ENCODE results near the gene MICALL1.

Gene MICALL1

DNA sequence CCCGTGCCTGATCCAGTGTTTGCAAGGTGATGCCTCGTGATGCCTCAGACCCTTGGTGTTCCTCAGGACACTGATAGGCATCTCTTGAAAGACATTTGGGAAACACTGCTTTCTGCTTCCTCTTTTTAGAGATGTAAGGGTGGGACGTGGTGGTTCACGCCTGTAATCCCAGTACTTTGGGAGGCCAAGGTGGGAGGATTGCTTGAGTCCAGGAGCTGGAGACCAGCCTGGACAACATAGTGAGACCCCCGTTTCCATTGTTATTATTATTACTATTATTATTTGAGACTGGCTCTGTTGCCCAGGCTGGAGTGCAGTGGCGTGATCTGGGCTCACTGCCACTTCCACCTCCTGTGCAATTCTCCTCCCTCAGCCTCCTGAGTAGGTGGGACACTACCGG, 84.8 kb downstream of the MICALL1 start:
- Histone ChIP-seq H3K4me3 (ENCODE audit: low read depth in 1 of 2, low read length in 2 of 2) (no peak overlapping the region), H3K9me3 (ENCODE audit: control insufficient read depth in 1 of 2, low read length in 2 of 2) (no peaks in the 10 kb centered on the region), H3K27ac (ENCODE audit: low read length) (no peak overlapping the region), H3K36me3 (ENCODE audit: control insufficient read depth in 1 of 2, insufficient read depth in 2 of 2, low read length in 2 of 2) (peaks cover 0 to 5% of the 10 kb centered on the region in 2 donors), H3K4me1 (ENCODE audit: control insufficient read depth in 1 of 2, insufficient read depth in 2 of 2, low read length in 2 of 2) (no peaks in the 10 kb centered on the region), H3K27me3 (ENCODE audit: low read depth, low read length) (no peaks in the 10 kb centered on the region)

DNA sequence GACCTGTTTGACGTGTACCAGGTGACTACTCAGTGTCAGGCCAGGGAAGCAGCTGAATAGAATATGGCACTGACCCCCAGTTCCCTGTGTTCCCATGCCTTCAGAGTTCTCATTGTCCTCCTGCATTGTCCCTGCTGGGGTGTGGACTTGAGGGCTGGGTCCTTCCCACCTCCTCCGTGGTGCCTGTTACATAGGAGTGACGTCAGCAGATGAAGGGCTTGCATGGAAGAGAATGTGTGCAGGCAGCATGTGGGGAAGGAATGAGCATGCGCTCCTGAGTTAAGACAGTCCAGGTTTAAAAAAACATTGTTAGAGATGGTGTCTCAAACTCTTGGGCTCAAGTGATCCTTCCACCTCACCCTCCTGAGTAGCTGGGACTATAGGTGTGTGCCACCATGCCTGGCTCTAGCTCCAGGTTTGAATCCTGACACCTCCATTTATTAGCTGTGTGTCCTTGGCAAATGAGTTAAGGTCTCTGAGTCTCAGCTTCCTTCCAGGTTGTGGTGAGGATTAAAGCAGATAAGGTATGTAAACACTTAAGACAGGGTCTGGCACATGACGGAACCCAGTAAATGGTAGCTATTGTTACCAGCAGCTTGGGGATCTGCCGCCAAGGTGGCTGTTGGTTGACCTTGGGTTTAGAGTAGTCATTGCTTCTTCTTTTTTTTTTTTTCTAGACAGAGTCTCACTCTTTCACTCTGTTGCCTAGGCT, 85.8 kb downstream of the MICALL1 start:
- Histone ChIP-seq H3K9me3 (ENCODE audit: control insufficient read depth in 1 of 2, low read length in 2 of 2) (no peaks in the 10 kb centered on the region), H3K4me3 (ENCODE audit: low read depth in 1 of 2, low read length in 2 of 2) (no peak overlapping the region), H3K4me1 (ENCODE audit: control insufficient read depth in 1 of 2, insufficient read depth in 2 of 2, low read length in 2 of 2) (no peaks in the 10 kb centered on the region), H3K27ac (ENCODE audit: low read length) (no peak overlapping the region), H3K27me3 (ENCODE audit: low read depth, low read length) (no peaks in the 10 kb centered on the region), H3K36me3 (ENCODE audit: control insufficient read depth in 1 of 2, insufficient read depth in 2 of 2, low read length in 2 of 2) (no peaks in the 10 kb centered on the region)

Data from muscle layer of duodenum (tissue), 2 donors.